Stimulated activated CD8-positive, alpha-beta memory T cell treated with anti-CD3 and anti-CD28 coated beads, Interleukin-4, amount 100 ng/mL, for 24 hours (primary cell): ENCODE measurements around the gene GET4.
"Not testable (repeated sequence)": the region's sequence is repeated elsewhere in the genome, so short reads cannot be mapped to it uniquely, and the experiment has no call there.

Source experiments
- DNase-seq: peaks from one replicate; pipeline ENCODE4 v3.0.0-alpha.2; 2020; ENCODE audit warnings: low read depth

GET4 gene

GRCh38 chr7:871900-872537 is 4.3 kb upstream of the GET4 start:
- DNase-seq = no peak

- not testable (repeated sequence) for DNase-seq
Measured at GRCh38 chr7:872685-873084, 3.7 kb upstream of the GET4 start.

- peak; percentile 52 for DNase-seq
Measured at GRCh38 chr7:873367-874002, 2.9 kb upstream of the GET4 start.

- no peak for DNase-seq
Measured at GRCh38 chr7:874031-874749, 2.2 kb upstream of the GET4 start.

GRCh38 chr7:875051-875450 is 1.3 kb upstream of the GET4 start:
- DNase-seq = no peak

- DNase-seq = no peak
Measured at GRCh38 chr7:875476-876076, 778 bp upstream of the GET4 start.

- DNase-seq = no peak
Measured at GRCh38 chr7:876972-877311, 588 bp downstream of the GET4 start.

- no peak for DNase-seq
Measured at GRCh38 chr7:877312-878232, 1.2 kb downstream of the GET4 start.

- DNase-seq = no peak
Measured at GRCh38 chr7:879093-879492, 2.7 kb downstream of the GET4 start.

- DNase-seq = no peak
Measured at GRCh38 chr7:879706-880105, 3.4 kb downstream of the GET4 start.

GRCh38 chr7:880450-880849 is 4.1 kb downstream of the GET4 start:
- no peak for DNase-seq

GRCh38 chr7:881441-882234 is 5.3 kb downstream of the GET4 start:
- no peak for DNase-seq

- no peak for DNase-seq
Measured at GRCh38 chr7:882336-883035, 6.1 kb downstream of the GET4 start.

- DNase-seq = no peak
Measured at GRCh38 chr7:883055-884021, 7.0 kb downstream of the GET4 start.

GRCh38 chr7:884191-885003 is 8.0 kb downstream of the GET4 start:
- no peak for DNase-seq

- DNase-seq = no peak
Measured at GRCh38 chr7:885261-885892, 9.0 kb downstream of the GET4 start.

GRCh38 chr7:885893-886625 is 9.7 kb downstream of the GET4 start:
- no peak for DNase-seq
